OCI-LY3 (cell line): Measurements from ENCODE around the gene EXOC3L1.

Source experiments
- EZH2phosphoT487 ChIP-seq: fragments of 200-600 bp; shearing (Covaris generic); IDR thresholded peaks from 2 replicates; pipeline ENCODE4 v1.6.1; 2018; ENCODE audit warnings: antibody characterized with exemption, mixed run types, low read depth
- TF ChIP-seq, protein P1 (sequence below): fragments of 200-600, 300-600 bp; sonication (generic); IDR thresholded peaks from 2 replicates; pipeline ENCODE4 v1.5.1; 2014; ENCODE audit warnings: antibody characterized with exemption, low read length, low read depth

DNA sequence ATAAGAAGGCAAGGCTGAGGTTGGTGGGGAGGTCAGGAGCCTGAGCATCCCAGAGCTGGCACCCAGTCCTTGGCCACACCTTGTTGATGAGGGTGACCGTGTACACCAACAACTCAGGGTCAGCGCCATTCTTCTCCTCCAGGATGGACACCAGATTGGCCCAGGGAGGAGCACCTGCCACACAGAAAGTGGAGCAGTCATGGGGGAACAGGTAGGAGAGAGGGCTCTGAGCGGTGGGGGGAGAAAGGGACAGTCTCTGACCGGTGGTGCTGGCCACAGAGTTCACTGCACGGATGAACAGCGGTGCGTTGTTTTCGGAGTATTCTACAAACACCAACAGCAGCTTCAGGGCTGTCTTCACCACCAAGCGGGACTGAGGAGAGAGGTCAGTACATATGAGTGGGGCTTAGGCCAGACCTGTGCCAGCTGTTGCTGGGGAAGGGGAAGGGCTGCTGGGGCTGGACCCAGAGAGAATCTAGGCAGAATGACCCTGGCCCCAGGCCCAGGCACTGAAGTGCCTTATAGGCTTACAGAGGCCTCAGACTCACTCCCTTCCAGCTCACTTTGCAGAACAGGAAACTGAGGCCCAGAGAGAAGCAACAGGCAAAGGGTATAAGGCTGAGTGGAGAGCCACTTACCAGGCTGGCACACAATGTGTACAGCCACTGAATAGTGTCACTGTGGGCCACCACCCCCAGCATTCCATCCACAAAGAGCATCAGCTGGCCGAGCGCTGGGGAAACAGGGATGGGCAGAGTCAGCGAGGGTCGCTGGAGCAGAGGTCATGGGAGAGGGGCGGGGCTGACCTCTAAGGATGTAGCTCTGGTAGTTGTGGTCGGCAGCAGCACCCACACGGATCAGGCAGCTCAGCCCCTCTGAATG lies 47.7 kb upstream of the EXOC3L1 start:
- TF ChIP-seq, protein P1, sequence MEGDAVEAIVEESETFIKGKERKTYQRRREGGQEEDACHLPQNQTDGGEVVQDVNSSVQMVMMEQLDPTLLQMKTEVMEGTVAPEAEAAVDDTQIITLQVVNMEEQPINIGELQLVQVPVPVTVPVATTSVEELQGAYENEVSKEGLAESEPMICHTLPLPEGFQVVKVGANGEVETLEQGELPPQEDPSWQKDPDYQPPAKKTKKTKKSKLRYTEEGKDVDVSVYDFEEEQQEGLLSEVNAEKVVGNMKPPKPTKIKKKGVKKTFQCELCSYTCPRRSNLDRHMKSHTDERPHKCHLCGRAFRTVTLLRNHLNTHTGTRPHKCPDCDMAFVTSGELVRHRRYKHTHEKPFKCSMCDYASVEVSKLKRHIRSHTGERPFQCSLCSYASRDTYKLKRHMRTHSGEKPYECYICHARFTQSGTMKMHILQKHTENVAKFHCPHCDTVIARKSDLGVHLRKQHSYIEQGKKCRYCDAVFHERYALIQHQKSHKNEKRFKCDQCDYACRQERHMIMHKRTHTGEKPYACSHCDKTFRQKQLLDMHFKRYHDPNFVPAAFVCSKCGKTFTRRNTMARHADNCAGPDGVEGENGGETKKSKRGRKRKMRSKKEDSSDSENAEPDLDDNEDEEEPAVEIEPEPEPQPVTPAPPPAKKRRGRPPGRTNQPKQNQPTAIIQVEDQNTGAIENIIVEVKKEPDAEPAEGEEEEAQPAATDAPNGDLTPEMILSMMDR, result no peak
- no peak for TF ChIP-seq EZH2phosphoT487
